GM12875 (cell line): Measurements from ENCODE around the gene MTHFD2L.

Experiments
- H3K4me3 ChIP-seq: one replicate; pipeline ENCODE4 v1.5.1; 2011; ENCODE audit warnings: low read depth, low read length, control low read depth
- TF ChIP-seq, protein P1 (sequence below): IDR thresholded peaks from 2 replicates; pipeline ENCODE4 v1.5.1; 2011; ENCODE audit warnings: low read depth, mild to moderate bottlenecking, control low read depth, inconsistent platforms, low read length, moderate library complexity, borderline replicate concordance; ENCODE audit not compliant: insufficient read depth

The MTHFD2L gene

GRCh38 chr4:74168841-74169240, 10.9 kb downstream of the MTHFD2L start:
- TF ChIP-seq, protein P1, sequence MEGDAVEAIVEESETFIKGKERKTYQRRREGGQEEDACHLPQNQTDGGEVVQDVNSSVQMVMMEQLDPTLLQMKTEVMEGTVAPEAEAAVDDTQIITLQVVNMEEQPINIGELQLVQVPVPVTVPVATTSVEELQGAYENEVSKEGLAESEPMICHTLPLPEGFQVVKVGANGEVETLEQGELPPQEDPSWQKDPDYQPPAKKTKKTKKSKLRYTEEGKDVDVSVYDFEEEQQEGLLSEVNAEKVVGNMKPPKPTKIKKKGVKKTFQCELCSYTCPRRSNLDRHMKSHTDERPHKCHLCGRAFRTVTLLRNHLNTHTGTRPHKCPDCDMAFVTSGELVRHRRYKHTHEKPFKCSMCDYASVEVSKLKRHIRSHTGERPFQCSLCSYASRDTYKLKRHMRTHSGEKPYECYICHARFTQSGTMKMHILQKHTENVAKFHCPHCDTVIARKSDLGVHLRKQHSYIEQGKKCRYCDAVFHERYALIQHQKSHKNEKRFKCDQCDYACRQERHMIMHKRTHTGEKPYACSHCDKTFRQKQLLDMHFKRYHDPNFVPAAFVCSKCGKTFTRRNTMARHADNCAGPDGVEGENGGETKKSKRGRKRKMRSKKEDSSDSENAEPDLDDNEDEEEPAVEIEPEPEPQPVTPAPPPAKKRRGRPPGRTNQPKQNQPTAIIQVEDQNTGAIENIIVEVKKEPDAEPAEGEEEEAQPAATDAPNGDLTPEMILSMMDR, result no peak
- H3K4me3 ChIP-seq, result no peak overlapping the region

- H3K4me3 ChIP-seq, result no peak overlapping the region
- TF ChIP-seq, protein P1, result no peak
These were observed 15.4 kb downstream of the MTHFD2L start for GRCh38 chr4:74173321-74173720.

DNA sequence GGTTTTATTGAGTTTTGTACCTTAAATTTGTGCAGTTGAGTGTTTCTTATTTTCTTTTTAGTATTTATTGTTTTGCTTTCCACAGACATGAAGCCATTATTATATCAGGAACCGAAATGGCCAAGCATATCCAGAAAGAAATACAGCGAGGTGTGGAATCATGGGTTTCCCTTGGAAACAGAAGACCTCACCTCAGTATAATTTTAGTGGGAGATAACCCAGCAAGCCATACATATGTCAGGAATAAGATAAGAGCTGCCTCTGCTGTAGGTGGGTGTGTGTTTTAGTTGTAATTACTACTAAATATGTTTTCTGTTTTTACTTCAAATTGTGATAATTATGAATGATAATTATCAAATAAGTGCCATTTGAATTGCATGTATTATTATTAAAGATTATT, 16.5 kb downstream of the MTHFD2L start:
- H3K4me3 ChIP-seq, result no peak overlapping the region
- TF ChIP-seq, protein P1, result no peak

DNA sequence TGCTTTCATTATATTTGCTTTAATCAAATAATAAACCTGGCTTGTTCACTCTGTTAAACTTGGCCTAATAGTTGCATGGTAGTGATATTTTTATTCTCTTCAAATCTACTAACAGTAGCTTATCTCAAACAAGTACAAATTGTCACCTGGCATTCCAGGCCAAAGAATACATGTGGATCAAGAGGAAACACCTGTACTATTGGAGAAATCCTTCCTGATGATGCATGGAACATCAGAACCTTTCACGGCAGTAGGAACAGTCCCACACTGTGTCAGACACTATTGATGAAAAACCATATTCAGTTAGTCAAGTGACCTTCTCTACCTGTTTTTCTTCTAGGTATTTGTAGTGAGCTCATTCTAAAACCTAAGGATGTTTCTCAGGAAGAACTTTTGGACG, 17.0 kb downstream of the MTHFD2L start:
- TF ChIP-seq, protein P1, result no peak
- no peak overlapping the region for H3K4me3 ChIP-seq

DNA sequence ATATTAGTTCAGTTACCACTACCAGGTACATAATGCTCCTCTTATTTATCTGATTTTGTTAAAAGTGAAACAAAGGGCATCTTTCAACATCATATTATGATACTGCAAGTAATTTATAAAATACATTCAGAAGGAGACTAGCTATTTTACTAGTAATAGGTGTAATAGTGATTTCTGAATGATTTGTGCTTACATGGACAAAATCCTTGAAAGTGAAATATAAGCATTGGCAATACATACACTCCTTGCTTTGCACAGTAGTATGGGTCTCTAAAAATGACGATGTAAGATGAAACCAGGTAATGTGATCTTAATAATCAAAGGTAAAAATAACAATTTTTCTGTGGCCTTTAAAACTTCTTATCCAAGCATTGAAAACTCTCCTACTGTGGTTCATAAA, 17.5 kb downstream of the MTHFD2L start:
- no peak overlapping the region for H3K4me3 ChIP-seq
- TF ChIP-seq, protein P1, result no peak

GRCh38 chr4:74178798-74179197, 20.9 kb downstream of the MTHFD2L start:
- no peak overlapping the region for H3K4me3 ChIP-seq
- TF ChIP-seq, protein P1, result no peak

DNA sequence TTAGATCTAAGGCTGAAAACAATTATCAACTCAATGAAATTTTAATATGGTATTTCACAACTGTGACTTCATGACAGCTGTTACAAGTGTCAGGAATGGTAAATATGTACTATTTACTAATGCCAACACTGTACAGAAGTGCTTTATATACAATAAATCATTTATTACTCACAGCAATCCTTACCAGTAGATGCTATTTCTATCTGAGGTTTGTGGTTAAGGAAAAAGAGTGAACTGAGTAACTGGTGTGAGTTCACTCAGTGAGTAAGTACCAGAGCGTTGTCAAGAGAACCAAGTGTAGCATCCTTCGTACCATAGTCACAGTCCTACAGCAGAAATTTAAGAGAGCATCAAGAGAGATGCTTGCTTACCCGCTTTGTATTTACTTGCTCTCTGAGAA, 23.3 kb downstream of the MTHFD2L start:
- H3K4me3 ChIP-seq, result no peak overlapping the region
- TF ChIP-seq, protein P1, result no peak
